Measurements from ENCODE around the gene PNMT.

The PNMT gene, protein sequence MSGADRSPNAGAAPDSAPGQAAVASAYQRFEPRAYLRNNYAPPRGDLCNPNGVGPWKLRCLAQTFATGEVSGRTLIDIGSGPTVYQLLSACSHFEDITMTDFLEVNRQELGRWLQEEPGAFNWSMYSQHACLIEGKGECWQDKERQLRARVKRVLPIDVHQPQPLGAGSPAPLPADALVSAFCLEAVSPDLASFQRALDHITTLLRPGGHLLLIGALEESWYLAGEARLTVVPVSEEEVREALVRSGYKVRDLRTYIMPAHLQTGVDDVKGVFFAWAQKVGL

DNA sequence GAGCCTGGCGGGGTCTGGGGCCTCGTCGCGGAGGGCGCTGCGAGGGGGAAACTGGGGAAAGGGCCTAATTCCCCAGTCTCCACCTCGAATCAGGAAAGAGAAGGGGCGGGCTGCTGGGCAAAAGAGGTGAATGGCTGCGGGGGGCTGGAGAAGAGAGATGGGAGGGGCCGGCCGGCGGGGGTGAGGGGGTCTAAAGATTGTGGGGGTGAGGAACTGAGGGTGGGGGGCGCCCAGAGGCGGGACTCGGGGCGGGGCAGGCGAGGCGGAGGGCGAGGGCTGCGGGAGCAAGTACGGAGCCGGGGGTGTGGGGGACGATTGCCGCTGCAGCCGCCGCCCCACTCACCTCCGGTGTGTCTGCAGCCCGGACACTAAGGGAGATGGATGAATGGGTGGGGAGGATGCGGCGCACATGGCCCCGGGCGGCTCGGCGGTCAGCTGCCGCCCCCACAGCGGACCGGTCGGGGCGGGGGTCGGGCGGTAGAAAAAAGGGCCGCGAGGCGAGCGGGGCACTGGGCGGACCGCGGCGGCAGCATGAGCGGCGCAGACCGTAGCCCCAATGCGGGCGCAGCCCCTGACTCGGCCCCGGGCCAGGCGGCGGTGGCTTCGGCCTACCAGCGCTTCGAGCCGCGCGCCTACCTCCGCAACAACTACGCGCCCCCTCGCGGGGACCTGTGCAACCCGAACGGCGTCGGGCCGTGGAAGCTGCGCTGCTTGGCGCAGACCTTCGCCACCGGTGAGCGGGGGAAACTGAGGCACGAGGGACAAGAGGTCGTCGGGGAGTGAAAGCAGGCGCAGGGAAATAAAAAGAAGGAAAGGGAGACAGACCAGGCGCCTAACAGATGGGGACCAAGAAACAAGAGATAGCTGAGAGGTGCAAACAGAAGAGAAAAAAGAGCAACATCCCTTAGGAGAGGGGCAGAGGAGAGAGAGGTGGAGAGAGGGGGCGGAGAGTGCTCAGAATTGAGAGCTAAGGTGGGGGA, at the start of gene PNMT:
TSS of gene PNMT (plus strand) at position 509 of the 980 bp plus-strand sequence. CDS start at position 532, 23 bp downstream.
- peak; percentile 61 for DNase-seq (ENCODE audit: low spot score)

DNA sequence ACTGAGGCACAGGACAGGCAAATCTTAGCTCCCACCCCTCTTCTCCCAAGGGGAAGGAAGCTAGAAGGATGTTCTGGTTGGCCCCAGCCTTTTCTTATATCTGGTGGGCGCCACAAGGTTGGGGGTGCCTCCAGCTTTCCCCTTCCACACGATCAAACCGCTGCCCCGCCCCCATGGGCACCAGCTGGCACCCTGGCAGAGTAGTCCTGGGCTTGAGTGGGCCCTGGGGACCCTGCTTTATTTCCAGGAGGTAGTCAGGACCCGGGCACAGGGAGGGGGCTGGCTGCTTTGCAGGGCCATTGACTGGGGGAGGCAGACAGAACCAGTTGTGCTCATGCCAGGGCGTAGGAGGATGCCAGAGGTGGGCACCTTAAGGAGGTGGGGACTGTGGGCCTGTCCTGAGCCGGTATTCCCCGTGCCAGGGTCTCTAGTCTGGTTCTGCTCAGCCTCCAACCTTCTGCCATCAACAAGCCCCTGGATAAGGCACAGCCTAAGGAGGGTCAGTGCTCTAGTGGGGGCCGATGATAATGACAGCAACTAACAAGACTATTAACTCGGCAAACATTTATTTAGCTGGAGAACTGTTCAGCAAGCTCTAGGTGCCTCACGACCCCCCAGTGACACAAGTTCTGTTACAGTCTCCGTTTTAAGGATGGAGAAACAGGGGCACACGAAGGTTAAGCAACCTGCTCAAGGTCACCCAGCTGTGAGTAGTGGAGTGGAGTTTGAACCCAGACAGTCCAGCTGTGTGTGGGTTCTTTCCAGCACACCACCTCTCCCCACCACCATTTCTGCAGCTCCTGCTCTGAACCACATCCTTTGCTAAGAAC, 49.1 kb upstream of the PNMT start:
- DNase-seq (ENCODE audit: low spot score), result no peak

DNA sequence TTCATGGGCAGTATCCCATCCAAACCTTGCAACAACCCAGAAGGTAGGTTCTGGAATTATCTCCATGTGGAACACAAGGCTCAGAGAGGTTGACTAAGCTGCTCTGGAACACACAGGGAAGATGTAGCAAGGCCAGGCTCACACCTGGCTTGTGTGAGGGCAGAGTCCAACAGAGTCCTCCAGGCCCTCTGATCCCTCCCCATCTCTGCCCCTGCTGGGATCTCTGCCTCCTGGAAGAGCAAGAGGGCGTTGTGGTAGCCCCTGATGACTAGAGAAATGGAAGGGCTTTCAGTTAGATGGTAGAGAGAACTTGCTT, 48.5 kb upstream of the PNMT start:
- DNase-seq (ENCODE audit: low spot score), result no peak

DNA sequence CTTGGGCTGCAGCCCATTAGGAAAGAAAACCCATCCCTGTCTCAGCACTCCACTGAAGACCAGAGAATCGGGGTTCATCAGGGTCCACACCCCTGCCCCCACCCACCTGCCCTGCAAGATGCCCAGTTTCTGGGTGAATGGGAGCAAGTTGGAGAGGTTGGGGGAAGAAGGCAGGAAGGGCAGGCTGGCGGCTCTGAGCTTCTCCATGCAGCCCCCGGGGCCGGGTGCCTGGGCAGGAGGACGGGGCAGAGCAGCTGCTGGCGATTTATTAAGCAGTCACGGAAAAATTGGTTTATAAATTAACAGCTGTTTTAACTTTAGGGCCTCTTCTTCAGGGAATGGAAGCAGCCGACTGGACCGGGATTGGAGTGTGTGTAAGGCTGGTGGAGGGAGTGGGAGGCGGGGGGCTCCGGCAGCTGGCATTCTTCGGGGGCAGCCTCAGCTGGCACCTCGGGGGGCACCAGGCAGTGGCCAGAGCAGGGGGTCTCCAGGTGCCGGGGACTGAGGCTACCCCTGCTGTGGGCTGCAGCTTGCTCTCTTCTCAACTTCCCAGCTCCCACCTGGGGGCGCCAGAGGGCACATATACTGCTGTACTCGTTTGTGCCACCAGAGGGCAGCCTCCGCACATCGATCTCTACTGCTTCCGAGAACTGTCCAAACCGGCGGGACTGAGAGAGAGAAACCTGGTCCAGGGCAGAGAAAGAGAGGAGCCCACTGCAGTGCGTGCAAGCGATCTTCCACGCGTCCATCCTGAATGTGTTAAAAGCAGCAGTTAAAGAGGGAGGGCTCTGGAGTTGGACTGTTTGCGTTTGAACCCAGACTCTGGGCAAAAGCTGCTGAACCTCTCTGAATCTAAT, 46.5 kb upstream of the PNMT start:
- peak; percentile 78 for DNase-seq (ENCODE audit: low spot score)

DNA sequence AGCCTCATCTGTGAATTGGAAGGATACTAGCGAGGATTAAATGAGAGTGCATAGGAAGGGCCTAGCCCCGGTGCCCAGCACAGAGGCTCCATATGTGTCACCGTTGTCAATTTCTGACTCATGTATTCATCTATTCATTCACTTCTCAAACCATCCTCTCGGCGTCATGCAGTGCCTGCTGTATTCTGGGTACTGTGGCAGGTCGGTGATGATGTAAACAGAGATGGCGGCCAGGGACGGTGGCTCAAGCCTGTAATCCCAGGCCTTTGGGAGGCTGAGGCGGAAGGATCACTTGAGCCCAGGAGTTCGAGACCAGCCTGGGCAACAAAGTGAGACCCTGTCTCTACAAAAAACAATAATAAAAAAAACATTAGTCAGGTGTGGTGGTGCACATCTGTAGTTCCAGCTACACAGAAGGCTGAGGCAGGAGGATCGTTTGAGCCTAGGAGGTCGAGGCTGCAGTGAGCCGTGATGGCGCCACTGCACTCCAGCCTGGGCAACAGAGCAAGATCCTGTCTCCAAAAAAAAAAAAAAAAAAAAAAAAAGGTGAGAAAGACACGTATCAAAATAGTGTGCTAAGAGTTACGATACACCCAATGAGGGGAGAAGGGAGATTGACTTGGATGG, 45.8 kb upstream of the PNMT start:
- no peak for DNase-seq (ENCODE audit: low spot score)

DNA sequence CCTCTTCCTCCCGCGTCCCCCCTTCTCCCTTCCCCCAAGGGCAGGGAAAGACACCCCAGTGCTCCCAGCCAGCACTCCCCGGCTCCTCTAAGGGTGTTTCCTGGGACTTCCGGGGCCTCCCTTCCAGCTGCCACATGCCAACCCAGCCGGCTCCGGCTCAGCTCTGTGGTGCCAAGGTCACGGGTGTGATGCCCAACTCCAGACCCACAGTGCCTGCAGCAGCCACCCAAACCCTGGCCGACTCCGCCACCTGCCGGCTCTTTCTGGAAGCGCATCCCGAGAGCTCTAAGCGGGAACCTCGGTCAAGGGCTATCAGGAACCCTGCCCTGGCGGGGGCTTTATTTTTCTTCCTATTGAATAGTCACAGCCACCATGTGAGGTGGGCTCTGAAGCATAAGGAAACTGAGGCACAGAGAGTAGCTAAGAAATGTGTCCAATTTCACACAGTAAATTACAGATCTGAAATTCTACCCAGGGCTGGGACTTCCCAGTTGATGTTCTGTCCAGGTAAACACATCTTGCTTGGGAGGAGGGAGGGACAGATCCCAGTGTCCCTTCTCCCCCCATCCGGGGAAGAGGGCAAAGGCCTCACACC, 44.8 kb upstream of the PNMT start:
- DNase-seq (ENCODE audit: low spot score), result peak; percentile 73

DNA sequence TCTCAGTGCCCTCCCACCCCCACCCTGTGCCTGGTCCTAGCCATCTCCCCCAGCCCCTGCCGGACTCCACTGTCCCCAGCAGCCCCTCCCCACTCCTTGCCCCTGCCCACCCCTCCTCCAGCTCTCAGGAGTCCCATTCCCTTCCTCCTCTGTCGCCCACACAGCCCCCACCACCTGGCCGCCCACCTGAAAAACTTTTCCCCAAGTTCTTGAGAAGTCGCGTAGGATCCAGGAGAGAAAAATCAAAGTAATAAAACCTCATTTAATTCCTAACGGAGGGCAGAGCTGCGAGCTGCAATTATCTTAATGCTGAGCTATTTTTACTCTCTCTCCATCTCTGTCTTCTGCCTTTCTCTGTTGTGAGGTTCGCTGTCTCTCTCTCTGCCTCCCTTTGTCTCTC, 43.9 kb upstream of the PNMT start:
- no peak for DNase-seq (ENCODE audit: low spot score)

DNA sequence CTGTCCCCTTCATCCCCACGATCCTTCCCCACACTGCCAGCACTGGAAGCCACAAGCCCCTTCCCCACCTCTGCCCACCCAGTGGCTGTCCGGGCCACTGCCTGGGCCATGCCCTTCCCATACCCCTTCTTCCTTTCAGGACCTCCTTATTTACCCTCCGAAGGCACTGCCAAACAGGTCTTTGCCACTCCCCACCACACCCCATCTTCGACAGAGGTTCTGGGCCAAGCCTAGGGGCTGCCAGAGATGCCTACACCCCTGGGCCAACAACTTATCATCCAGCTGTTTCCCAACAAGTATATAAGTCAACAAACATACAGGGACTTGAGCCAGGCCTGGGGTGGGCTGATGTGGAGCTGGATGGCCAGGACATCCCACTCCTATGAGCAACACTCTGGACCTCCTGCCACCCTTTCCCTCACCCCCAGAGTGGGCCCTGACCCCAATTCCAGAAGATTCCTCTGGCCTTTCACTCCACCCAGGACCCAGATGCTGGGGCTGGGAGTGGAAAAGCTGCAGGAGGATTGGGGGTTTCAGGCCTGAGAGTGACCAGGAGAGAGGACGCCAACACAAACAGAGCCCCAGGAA, 43.0 kb upstream of the PNMT start:
- no peak for DNase-seq (ENCODE audit: low spot score)

DNA sequence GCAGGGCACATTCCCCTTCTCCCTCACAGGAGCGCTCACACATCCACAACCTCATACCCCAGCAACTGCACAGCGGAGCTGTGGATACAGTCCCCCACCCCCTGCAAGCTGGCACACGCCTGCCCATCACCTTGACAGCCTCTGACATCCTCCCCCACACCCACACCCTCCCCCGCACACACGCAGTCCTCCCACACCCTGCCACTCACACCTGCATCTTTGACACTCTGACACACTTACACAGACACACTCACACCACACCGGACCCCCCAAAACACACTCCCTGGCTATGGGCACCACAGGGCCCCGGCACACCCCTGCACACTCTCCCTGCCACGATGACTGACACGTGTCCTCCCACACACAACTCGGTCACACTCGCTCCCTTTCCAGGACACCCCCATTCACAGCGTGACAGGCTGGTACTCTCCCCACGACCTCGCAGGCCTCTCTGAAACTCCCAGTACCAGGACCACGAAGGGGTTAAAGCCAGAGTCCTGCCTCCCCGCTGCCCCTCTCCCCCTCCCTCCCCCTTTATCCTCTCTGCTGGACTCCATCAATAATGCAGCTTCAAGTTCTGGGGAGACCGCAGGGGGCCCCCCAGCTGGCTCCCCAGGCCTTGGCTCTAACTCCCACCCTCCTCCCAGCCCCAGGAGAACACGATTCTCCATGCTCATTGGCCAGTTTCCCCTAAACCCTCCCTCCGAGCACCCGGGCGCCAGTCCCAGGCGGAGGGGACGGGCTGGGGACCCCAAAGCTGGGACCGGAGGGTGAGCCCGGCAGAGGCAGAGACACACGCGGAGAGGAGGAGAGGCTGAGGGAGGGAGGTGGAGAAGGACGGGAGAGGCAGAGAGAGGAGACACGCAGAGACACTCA, 41.8 kb upstream of the PNMT start, which contains the start of gene PPP1R1B:
TSS of gene PPP1R1B (plus strand) at position 782 of the 876 bp plus-strand sequence. CDS start 441 bp downstream, outside the sequence.
- no peak for DNase-seq (ENCODE audit: low spot score)

DNA sequence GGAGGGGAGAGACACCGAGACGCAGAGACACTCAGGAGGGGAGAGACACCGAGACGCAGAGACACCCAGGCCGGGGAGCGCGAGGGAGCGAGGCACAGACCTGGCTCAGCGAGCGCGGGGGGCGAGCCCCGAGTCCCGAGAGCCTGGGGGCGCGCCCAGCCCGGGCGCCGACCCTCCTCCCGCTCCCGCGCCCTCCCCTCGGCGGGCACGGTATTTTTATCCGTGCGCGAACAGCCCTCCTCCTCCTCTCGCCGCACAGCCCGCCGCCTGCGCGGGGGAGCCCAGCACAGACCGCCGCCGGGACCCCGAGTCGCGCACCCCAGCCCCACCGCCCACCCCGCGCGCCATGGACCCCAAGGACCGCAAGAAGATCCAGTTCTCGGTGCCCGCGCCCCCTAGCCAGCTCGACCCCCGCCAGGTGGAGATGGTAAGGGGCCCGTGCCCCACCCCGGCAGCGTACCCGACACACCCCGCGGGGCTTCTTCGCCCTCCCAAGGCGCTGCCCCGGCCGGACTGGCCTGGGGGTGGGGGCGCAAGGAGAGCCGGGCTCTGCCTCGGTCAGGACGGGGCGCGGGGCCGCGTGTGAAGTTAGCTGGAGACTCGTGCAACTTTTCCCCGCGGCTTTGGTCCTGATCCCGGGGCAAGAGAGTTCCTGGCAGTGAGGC, 41.1 kb upstream of the PNMT start:
- DNase-seq (ENCODE audit: low spot score), result no peak

DNA sequence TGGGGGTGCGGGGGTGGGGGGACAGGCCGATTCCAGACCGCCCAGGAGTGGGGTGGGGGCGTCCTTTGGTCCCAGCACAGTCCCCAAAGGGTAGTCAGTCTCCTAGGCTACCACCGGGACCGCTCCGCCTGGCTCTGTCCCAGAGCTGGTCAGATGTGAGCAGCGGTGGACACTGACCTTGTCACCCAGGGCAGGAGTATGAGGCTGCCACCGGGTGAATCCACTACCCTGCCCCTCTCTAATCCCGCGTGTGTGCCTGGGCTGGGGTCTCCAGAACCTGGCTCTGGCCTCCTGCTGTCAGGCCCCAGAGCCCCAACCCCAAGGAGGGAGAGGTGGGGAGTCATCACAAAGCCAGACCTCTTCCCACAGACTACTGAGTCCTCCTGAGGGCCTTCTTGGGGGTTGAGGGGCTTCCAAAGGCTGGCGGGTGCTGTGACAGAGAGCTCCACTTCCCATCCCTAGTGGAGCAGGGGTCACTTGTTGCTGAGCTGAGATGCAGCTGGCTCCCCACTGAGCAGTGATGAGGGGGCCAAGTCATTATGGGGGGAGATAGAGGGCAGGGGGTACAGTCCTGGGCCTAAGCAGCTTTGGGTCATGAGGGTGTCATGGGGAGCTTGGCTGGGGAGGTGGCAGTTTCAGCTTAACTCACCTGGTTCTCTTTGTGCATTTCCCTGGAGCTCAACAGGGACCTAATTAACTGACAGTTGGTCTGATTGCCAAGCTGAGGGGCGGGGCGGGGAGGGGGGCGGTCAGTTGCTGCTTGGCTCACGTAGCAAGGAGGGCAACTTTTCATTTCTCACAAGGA, 40.3 kb upstream of the PNMT start:
- no peak for DNase-seq (ENCODE audit: low spot score)

DNA sequence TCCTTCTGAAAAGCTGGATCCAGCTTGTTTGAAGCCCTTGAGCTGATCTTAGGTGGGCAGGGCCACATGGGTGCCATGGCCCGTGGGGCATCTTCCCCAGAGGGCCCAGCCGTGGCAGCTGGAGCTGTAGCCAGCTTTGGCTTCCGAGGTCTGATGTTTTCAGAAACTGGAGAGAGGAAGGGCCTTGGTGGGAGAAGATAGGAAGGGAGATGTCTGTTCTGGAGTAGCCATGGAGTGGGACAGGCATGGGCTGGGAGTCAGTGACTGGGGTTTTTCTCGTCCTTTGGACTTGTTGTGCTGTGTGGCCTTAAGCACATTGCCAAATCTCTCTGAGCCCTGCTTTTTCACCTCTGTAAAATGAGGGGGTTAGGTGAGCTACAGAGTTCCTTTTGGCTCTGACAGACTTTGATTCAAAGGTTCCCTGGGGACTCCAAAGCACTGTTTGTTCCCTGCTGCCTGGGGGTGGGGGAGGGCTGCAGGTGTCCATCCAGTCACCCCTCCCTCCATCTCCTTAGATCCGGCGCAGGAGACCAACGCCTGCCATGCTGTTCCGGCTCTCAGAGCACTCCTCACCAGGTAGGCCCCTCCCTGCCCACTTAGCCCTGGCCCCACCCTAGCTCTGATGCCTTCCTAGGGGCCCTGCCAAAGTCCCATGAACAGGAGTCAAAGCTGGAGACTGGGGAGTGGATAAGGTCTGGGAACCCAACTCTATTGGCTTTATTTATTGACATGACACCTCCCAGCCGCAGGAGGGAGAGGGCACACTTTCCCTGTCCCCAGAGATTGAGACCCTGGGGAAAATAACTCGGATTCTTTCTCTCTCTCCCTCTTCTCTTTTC, 39.4 kb upstream of the PNMT start:
- peak; percentile 56 for DNase-seq (ENCODE audit: low spot score)

DNA sequence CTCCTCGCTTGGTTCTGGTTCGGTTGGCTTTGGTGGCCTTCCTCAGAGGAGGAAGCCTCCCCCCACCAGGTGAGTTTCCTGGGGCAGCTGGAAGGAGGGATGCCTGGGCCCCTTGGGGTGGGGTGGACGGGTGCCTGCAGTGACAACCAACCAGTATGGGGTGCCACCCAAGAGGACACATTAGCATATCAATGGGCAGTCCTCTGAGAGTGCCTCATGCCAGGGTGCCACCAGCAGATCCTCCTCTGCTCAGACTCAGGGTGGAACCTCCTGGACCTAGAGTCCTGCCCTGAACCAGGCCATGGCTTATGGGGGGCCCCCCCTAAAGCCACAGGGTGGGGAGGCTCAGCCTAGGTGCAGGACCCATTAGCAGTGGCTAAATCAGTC, 38.8 kb upstream of the PNMT start:
- DNase-seq (ENCODE audit: low spot score), result no peak

DNA sequence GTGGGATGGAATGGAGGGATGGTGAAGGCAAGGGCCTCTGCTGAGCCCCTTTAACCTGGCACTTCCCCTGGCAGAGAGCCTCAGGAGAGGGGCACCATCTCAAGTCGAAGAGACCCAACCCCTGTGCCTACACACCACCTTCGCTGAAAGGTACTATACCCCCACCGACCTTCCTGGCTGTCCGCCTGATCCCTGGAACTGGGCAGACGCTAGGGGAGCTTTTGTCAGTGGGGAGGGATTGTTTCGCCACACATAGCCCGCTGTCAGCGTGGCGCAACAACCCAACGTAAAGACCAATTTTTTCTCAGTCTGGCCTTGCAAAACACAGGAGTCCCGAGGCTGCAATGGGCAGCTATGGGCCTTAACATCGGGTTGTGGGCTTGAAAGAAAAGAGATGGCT, 38.4 kb upstream of the PNMT start:
- DNase-seq (ENCODE audit: low spot score), result no peak

DNA sequence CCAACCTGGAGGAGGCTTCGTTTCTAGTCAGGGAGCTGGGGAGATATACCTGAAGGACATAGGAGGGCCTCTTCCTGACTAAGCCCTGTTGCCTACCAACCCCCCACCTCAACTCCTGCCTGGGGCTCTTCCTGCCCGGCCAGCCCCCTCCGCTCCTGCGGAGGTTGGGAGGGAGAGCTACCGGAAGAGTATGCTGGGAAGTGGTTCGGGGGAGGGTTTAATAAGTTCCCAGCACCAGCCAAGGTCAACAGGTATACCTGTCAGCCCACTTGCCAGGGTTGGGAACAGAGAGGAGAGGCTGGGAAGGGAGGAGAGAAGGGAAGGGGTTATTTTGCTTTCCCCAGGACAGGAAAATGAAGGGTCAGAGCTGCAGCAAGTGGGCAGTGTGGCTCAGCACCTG, 36.9 kb upstream of the PNMT start:
- DNase-seq (ENCODE audit: low spot score), result no peak

DNA sequence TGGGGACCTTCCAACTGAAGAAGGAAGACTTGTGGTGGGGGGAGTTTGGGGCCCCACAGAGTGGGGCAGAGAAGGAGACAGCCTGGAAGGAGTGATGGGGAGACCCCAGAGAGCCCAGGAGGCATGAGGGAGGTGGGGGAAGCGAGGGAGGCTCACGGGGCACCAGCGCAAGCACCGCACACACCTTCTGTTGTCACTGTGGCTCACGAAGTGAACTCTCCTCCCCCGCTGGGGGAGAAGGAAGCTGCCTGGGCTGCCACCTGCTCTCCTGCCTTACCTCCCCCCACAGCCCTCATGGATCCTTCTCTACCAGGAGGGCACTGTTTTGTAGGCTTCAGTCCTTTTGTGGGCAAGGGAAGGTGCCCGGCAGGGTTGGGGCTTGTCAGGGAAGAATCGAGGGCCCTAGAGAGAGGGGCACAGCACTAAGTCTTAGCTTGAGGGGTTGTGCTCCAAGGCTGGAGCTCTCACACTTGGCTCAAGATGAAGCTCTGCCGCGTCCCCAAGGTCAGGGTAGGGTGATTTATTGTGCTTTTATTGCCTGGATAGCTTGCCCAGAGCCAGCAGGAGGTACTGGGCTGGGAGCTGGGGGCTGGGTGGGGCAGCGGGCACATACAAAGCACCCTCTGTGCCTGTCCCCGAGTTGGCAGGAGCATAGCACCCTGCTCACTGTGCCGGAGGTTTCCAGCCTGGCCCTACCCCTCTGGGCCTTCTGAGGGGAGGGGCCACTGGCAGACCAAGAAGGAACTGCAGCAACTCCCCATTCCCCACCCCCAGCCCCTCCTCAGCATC, 35.9 kb upstream of the PNMT start:
- DNase-seq (ENCODE audit: low spot score), result peak; percentile 29
